Measurements from ENCODE around the gene TOMM20.

TOMM20 gene

DNA sequence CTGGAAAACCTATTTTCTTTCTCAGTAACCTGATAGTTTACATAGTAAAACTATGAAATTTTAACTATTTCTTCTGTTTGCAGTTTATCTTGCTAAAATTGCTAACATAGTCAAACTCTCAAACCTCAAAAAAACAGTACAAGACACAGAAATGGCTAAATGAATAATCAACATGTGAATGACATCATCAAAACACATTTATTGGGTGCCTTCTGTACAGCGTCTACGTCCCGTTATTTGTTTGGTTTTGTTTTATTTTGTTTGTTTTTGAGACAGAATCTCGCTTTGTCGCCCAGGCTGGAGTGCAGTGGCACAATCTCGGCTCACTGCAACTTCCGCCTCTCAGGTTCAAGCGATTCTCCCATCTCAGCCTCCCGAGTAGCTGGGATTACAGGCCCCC, 21.2 kb upstream of the TOMM20 start:
- TF ChIP-seq TAF1 (IDR thresholded peaks at IDR 0.05; ENCODE audit: borderline replicate concordance, insufficient read depth, low read length) (no peak), FOXP2 (optimal IDR thresholded peaks at IDR 0.05; ENCODE audit: borderline replicate concordance, extremely low read depth, extremely low read length, insufficient read depth) (no peak), POLR2AphosphoS5 (IDR thresholded peaks at IDR 0.05; ENCODE audit: low read depth, low read length) (no peak), SIN3A (IDR thresholded peaks at IDR 0.05; ENCODE audit: borderline replicate concordance, insufficient read depth, low read length) (no peak)
- TF ChIP-seq, protein P1, sequence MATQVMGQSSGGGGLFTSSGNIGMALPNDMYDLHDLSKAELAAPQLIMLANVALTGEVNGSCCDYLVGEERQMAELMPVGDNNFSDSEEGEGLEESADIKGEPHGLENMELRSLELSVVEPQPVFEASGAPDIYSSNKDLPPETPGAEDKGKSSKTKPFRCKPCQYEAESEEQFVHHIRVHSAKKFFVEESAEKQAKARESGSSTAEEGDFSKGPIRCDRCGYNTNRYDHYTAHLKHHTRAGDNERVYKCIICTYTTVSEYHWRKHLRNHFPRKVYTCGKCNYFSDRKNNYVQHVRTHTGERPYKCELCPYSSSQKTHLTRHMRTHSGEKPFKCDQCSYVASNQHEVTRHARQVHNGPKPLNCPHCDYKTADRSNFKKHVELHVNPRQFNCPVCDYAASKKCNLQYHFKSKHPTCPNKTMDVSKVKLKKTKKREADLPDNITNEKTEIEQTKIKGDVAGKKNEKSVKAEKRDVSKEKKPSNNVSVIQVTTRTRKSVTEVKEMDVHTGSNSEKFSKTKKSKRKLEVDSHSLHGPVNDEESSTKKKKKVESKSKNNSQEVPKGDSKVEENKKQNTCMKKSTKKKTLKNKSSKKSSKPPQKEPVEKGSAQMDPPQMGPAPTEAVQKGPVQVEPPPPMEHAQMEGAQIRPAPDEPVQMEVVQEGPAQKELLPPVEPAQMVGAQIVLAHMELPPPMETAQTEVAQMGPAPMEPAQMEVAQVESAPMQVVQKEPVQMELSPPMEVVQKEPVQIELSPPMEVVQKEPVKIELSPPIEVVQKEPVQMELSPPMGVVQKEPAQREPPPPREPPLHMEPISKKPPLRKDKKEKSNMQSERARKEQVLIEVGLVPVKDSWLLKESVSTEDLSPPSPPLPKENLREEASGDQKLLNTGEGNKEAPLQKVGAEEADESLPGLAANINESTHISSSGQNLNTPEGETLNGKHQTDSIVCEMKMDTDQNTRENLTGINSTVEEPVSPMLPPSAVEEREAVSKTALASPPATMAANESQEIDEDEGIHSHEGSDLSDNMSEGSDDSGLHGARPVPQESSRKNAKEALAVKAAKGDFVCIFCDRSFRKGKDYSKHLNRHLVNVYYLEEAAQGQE (IDR thresholded peaks at IDR 0.05; ENCODE audit: insufficient read depth in 1 of 2, low read depth in 2 of 2, low read length in 2 of 2) = no peak

DNA sequence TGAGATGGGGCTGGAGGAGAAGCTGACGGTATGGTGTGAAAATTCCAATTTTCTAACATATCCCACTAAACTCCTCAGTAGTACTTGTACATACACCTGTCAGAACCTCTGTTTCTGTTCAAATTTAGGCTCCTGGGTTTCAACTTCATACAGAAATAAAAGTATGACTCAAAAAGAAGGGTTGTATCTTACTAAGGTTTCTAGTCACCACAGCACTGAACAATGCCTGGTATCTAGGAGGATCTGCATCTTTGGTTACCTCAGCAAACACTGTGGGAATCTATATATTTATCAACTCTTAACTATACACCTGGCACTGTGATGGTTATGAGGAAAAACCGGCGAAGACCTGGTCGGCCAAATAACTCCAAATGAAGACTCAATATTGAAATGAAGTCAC, 18.6 kb upstream of the TOMM20 start:
- TF ChIP-seq POLR2AphosphoS5 (IDR thresholded peaks at IDR 0.05; ENCODE audit: low read depth, low read length) (no peak), TAF1 (IDR thresholded peaks at IDR 0.05; ENCODE audit: borderline replicate concordance, insufficient read depth, low read length) (no peak), SIN3A (IDR thresholded peaks at IDR 0.05; ENCODE audit: borderline replicate concordance, insufficient read depth, low read length) (no peak), FOXP2 (optimal IDR thresholded peaks at IDR 0.05; ENCODE audit: borderline replicate concordance, extremely low read depth, extremely low read length, insufficient read depth) (no peak)
- TF ChIP-seq, protein P1 (IDR thresholded peaks at IDR 0.05; ENCODE audit: insufficient read depth in 1 of 2, low read depth in 2 of 2, low read length in 2 of 2) = no peak

DNA sequence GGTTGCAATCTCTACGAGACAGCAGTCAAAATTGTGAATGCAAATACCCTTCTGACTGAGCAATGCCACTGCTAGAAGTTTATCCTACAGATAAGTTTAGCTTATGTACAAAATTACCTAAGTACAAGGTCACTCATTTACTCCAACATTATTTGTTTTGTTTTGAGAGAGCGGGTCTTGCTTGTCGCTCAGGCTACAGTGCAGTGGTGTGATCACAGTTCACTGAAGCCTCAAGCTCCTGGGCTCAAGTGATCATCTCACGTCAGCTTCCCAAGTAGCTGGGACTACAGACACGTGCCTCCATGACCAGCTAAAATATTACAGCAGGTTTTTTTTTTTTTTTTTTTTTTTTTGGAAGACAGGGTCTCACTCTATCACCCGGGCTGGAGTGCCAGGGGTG, 17.0 kb upstream of the TOMM20 start:
- TF ChIP-seq TAF1 (IDR thresholded peaks at IDR 0.05; ENCODE audit: borderline replicate concordance, insufficient read depth, low read length) (no peak), FOXP2 (optimal IDR thresholded peaks at IDR 0.05; ENCODE audit: borderline replicate concordance, extremely low read depth, extremely low read length, insufficient read depth) (no peak), SIN3A (IDR thresholded peaks at IDR 0.05; ENCODE audit: borderline replicate concordance, insufficient read depth, low read length) (no peak), POLR2AphosphoS5 (IDR thresholded peaks at IDR 0.05; ENCODE audit: low read depth, low read length) (no peak)
- TF ChIP-seq, protein P1 (IDR thresholded peaks at IDR 0.05; ENCODE audit: insufficient read depth in 1 of 2, low read depth in 2 of 2, low read length in 2 of 2) = no peak

DNA sequence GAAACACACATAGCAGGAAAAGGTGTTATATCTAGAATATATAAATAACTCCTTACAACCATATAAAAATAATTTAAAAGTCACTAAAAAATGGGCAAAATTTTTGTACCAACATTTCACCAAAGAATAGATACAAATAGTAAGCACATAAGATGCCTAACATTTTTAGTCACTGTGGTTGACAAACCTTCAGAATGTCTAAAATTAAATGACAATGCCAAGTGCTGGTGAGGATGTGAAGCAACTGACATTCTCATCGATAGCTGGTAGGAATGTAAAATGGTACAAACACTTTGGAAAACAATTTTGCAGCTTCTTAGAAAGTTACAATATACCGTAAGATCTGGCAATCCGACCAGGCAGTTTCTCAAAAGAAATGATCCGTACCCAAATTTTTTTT, 14.4 kb upstream of the TOMM20 start:
- TF ChIP-seq TAF1 (IDR thresholded peaks at IDR 0.05; ENCODE audit: borderline replicate concordance, insufficient read depth, low read length) (no peak), POLR2AphosphoS5 (IDR thresholded peaks at IDR 0.05; ENCODE audit: low read depth, low read length) (no peak), FOXP2 (optimal IDR thresholded peaks at IDR 0.05; ENCODE audit: borderline replicate concordance, extremely low read depth, extremely low read length, insufficient read depth) (no peak), SIN3A (IDR thresholded peaks at IDR 0.05; ENCODE audit: borderline replicate concordance, insufficient read depth, low read length) (no peak)
- TF ChIP-seq, protein P1 (IDR thresholded peaks at IDR 0.05; ENCODE audit: insufficient read depth in 1 of 2, low read depth in 2 of 2, low read length in 2 of 2) = no peak

DNA sequence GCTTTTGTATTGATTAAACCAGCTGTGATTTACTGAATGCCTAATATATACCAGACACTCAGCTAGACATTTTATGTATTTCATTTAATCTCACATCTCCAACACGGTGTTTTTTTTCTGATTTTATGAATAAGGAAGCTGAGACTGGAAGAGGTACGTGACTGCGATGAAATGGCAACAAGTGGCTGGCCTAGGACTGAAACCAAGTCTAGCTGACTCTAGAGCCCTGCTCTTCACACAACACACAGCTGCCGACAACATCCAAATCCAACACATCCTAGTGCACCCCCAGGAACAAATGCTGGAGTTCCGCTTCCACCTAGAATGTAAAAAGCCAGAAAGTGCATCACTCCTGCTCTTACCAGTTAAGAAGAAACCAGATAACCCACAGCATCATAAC, 10.7 kb upstream of the TOMM20 start:
- no peak for TF ChIP-seq FOXP2 (optimal IDR thresholded peaks at IDR 0.05; ENCODE audit: borderline replicate concordance, extremely low read depth, extremely low read length, insufficient read depth)
